Keratinocyte (primary cell): ENCODE results near the gene CKM. TPM values are rescaled to one million over a fixed set of nuclear protein-coding genes. Genes with fewer than 3 reads are reported as not detected.

Experiments
- DNase-seq: peaks from one replicate; pipeline ENCODE4 v3.0.0-alpha.2; 2011; ENCODE audit warnings: low read depth, missing footprints, low spot score
- FAIRE-seq: peaks from 2 replicates; lab custom pipeline; 2011; peaks lifted over from hg19 to GRCh38; lab: Jason Lieb, UNC
- H2AFZ ChIP-seq: 2 replicates; pipeline ENCODE4 v1.6.0; 2012; ENCODE audit warnings: low read length, control low read depth, inconsistent platforms; ENCODE audit not compliant: control insufficient read depth
- H3K27ac ChIP-seq: 2 replicates; pipeline ENCODE4 v1.5.1; 2011; ENCODE audit warnings: low read length; ENCODE audit not compliant: control insufficient read depth, insufficient read depth
- H3K27me3 ChIP-seq: 3 replicates; pipeline ENCODE4 v1.6.0; 2011; ENCODE audit warnings: low read length; ENCODE audit not compliant: control insufficient read depth, insufficient read depth; ENCODE audit errors: extremely low read depth
- H3K36me3 ChIP-seq, 2 experiments: 2 replicates in 1 of 2; 3 replicates in 1 of 2; pipeline ENCODE4 v1.5.1; 2011; ENCODE audit warnings: low read length in 2 of 2, mild to moderate bottlenecking in 1 of 2; ENCODE audit not compliant: control insufficient read depth in 2 of 2, insufficient read depth in 2 of 2; ENCODE audit errors: extremely low read depth in 1 of 2
- H3K4me1 ChIP-seq: 3 replicates; pipeline ENCODE4 v1.5.1; 2011; ENCODE audit warnings: low read length; ENCODE audit not compliant: control insufficient read depth, insufficient read depth; ENCODE audit errors: extremely low read depth
- H3K4me2 ChIP-seq: 3 replicates; pipeline ENCODE4 v1.6.0; 2011; ENCODE audit warnings: low read depth, low read length; ENCODE audit not compliant: control insufficient read depth, insufficient read depth; ENCODE audit errors: extremely low read depth
- H3K4me3 ChIP-seq, 3 experiments: fragments of 200-600 bp in 1 of 3; sonication (generic) in 1 of 3; 2 replicates in 2 of 3; 3 replicates in 1 of 3; pipeline ENCODE4 v1.5.1; 2011 to 2016; ENCODE audit warnings: low read length in 3 of 3, mild to moderate bottlenecking in 3 of 3, control low read depth in 2 of 3, inconsistent platforms in 1 of 3, low read depth in 1 of 3, mixed read lengths in 1 of 3, mixed run types in 1 of 3, moderate library complexity in 1 of 3; ENCODE audit not compliant: control insufficient read depth in 2 of 3, insufficient read depth in 2 of 3; ENCODE audit errors: extremely low read depth in 1 of 3
- H3K79me2 ChIP-seq: 2 replicates; pipeline ENCODE4 v1.6.0; 2012; ENCODE audit warnings: low read length; ENCODE audit not compliant: control insufficient read depth, insufficient read depth
- H3K9ac ChIP-seq: 3 replicates; pipeline ENCODE4 v1.6.0; 2011; ENCODE audit warnings: low read length; ENCODE audit not compliant: control insufficient read depth, insufficient read depth; ENCODE audit errors: extremely low read depth
- H3K9me1 ChIP-seq: 3 replicates; pipeline ENCODE4 v1.6.0; 2011; ENCODE audit warnings: low read length; ENCODE audit not compliant: control insufficient read depth, insufficient read depth; ENCODE audit errors: extremely low read depth
- H3K9me3 ChIP-seq: 2 replicates; pipeline ENCODE4 v1.5.1; 2012; ENCODE audit warnings: low read depth, low read length; ENCODE audit not compliant: control insufficient read depth
- H4K20me1 ChIP-seq: 3 replicates; pipeline ENCODE4 v1.6.0; 2011; ENCODE audit warnings: low read length; ENCODE audit not compliant: control insufficient read depth, insufficient read depth; ENCODE audit errors: extremely low read depth
- CTCF ChIP-seq, 3 experiments: IDR thresholded peaks in 1 of 3; conservative IDR thresholded peaks in 1 of 3; optimal IDR thresholded peaks in 1 of 3; 2 replicates in 2 of 3; 3 replicates in 1 of 3; pipeline versions ENCODE3 to v1.5.1; 2011; ENCODE audit warnings: low read length in 3 of 3, mild to moderate bottlenecking in 3 of 3, moderate library complexity in 2 of 3, control low read depth in 1 of 3, inconsistent platforms in 1 of 3; ENCODE audit not compliant: insufficient read depth in 2 of 3; ENCODE audit errors: extremely low read depth in 1 of 3
- EZH2 ChIP-seq: IDR thresholded peaks from one replicate; pipeline ENCODE4 v1.6.1; 2012; ENCODE audit warnings: inconsistent platforms, mild to moderate bottlenecking, low read length, moderate library complexity
- dilution Hi-C: fragments of 300-500 bp; cut with MboI; formaldehyde crosslinking; loops from one replicate; pipeline ENCODE4 v1.7.0; 2020; ENCODE audit warnings: low sequenced_read_pairs; ENCODE audit not compliant: extremely low pct_ligation_motif_present
- polyA plus RNA-seq, 5 experiments: library from polyadenylated mRNA; depleted of rRNA in 3 of 5; stranded (reverse) in 3 of 5; stranded (forward) in 1 of 5; unstranded in 1 of 5; fragments of >200 nt; gene quantifications; 1 replicate in 1 of 5; 2 replicates in 3 of 5; 3 replicates in 1 of 5; pipeline versions ENCODE4 v1.2.1 to v1.2.3, GENCODE V29; 2011 to 2012; ENCODE audit warnings: missing spikeins in 2 of 5, low read depth in 1 of 5, low replicate concordance in 1 of 5

The CKM gene
- polyA plus RNA-seq, 1 donor (not counting 4 experiments of a cell fraction or from before 2014, with no cell fraction given) = not detected

GRCh38 chr19:45265375-45265774 is 57.3 kb downstream of the CKM start:
- no peak overlapping the region for H2AFZ ChIP-seq
- H3K4me3 ChIP-seq = no peak overlapping the region
- H3K9ac ChIP-seq = no peak overlapping the region
- H3K27ac ChIP-seq = no peak overlapping the region
- no peaks in the 10 kb centered on the region for H3K4me1 ChIP-seq
- H3K36me3 ChIP-seq = peaks cover 16 to 27% of the 10 kb centered on the region in 2 experiments
- no peaks in the 10 kb centered on the region for H4K20me1 ChIP-seq
- no peaks in the 10 kb centered on the region for H3K79me2 ChIP-seq
- TF ChIP-seq EZH2 (no peak), CTCF (optimal IDR thresholded peaks at IDR 0.05 in 1 of 3, IDR thresholded peaks at IDR 0.05 in 1 of 3, conservative IDR thresholded peaks at IDR 0.05 in 1 of 3; ENCODE audit: extremely low read depth in 1 of 3, insufficient read depth in 2 of 3, low read length in 3 of 3) (no peak)
- H3K27me3 ChIP-seq = no peaks in the 10 kb centered on the region
- dilution Hi-C loops = no loop called here
- H3K4me2 ChIP-seq = no peak overlapping the region
- no peaks in the 10 kb centered on the region for H3K9me3 ChIP-seq
- FAIRE-seq = no peak
- DNase-seq = no peak
- no peaks in the 10 kb centered on the region for H3K9me1 ChIP-seq

GRCh38 chr19:45264781-45265317 is 57.8 kb downstream of the CKM start:
- DNase-seq (no peak), FAIRE-seq (no peak)
- Histone ChIP-seq H3K9me1 (no peaks in the 10 kb centered on the region), H3K4me3 (no peak overlapping the region), H3K79me2 (no peaks in the 10 kb centered on the region), H3K27me3 (no peaks in the 10 kb centered on the region), H3K9ac (no peak overlapping the region), H3K36me3 (peaks cover 14 to 27% of the 10 kb centered on the region in 2 experiments), H3K4me2 (no peak overlapping the region), H2AFZ (no peak overlapping the region), H4K20me1 (no peaks in the 10 kb centered on the region), H3K9me3 (no peaks in the 10 kb centered on the region), H3K27ac (no peak overlapping the region), H3K4me1 (no peaks in the 10 kb centered on the region)
- TF ChIP-seq CTCF (optimal IDR thresholded peaks at IDR 0.05 in 1 of 3, IDR thresholded peaks at IDR 0.05 in 1 of 3, conservative IDR thresholded peaks at IDR 0.05 in 1 of 3; ENCODE audit: extremely low read depth in 1 of 3, insufficient read depth in 2 of 3, low read length in 3 of 3) = no peak
- no peak for TF ChIP-seq EZH2
- dilution Hi-C loops = no loop called here
